Astrocyte (in vitro differentiated cells and primary cell): ENCODE data around the gene ST8SIA5. TPM values are rescaled to one million over a fixed set of nuclear protein-coding genes. Genes with fewer than 3 reads are reported as not detected.

Experiments
- DNase-seq: peaks from one replicate; pipeline ENCODE4 v3.0.0-alpha.2; 2010; ENCODE audit warnings: low read depth
- FAIRE-seq: peaks from 2 replicates; lab custom pipeline; 2011; peaks lifted over from hg19 to GRCh38; lab: Jason Lieb, UNC
- H2AFZ ChIP-seq: 2 replicates; pipeline ENCODE4 v1.6.0; 2012; ENCODE audit warnings: low read depth, low read length, inconsistent platforms
- H3K27ac ChIP-seq: 2 replicates; pipeline ENCODE4 v1.5.1; 2011; ENCODE audit warnings: low read depth, low read length, inconsistent platforms
- H3K27me3 ChIP-seq: 2 replicates; pipeline ENCODE4 v1.6.0; 2011; ENCODE audit warnings: low read length, inconsistent platforms; ENCODE audit not compliant: insufficient read depth
- H3K36me3 ChIP-seq: 2 replicates; pipeline ENCODE4 v1.5.1; 2011; ENCODE audit warnings: low read length, inconsistent platforms; ENCODE audit not compliant: insufficient read depth
- H3K4me1 ChIP-seq: 2 replicates; pipeline ENCODE4 v1.5.1; 2011; ENCODE audit warnings: low read length, inconsistent platforms; ENCODE audit not compliant: insufficient read depth
- H3K4me2 ChIP-seq: 2 replicates; pipeline ENCODE4 v1.6.0; 2012; ENCODE audit warnings: low read length, inconsistent platforms
- H3K4me3 ChIP-seq: 2 replicates; pipeline ENCODE4 v1.5.1; 2011; ENCODE audit warnings: low read depth, mild to moderate bottlenecking, low read length, inconsistent platforms; ENCODE audit not compliant: insufficient read depth
- H3K79me2 ChIP-seq: 2 replicates; pipeline ENCODE4 v1.6.0; 2012; ENCODE audit warnings: mild to moderate bottlenecking, low read length, inconsistent platforms; ENCODE audit not compliant: insufficient read depth
- H3K9ac ChIP-seq: 2 replicates; pipeline ENCODE4 v1.6.0; 2012; ENCODE audit warnings: mild to moderate bottlenecking, low read length, inconsistent platforms
- H3K9me3 ChIP-seq: 2 replicates; pipeline ENCODE4 v1.5.1; 2012; ENCODE audit warnings: low read depth, mild to moderate bottlenecking, low read length, inconsistent platforms; ENCODE audit not compliant: insufficient read depth
- H4K20me1 ChIP-seq: 2 replicates; pipeline ENCODE4 v1.6.0; 2012; ENCODE audit warnings: low read length, inconsistent platforms; ENCODE audit not compliant: insufficient read depth
- H3K27ac Mint-ChIP-seq: one replicate; pipeline ENCODE4 v1.8.0; 2021; ENCODE audit warnings: mild to moderate bottlenecking, mixed read lengths; ENCODE audit not compliant: unreplicated experiment
- H3K27me3 Mint-ChIP-seq: one replicate; pipeline ENCODE4 v1.8.0; 2021; ENCODE audit warnings: low read depth, mixed read lengths; ENCODE audit not compliant: unreplicated experiment
- H3K36me3 Mint-ChIP-seq: one replicate; pipeline ENCODE4 v1.8.0; 2021; ENCODE audit warnings: low read depth, mixed read lengths; ENCODE audit not compliant: unreplicated experiment
- H3K4me1 Mint-ChIP-seq: one replicate; pipeline ENCODE4 v1.8.0; 2021; ENCODE audit warnings: low read depth, mixed read lengths; ENCODE audit not compliant: unreplicated experiment
- H3K4me3 Mint-ChIP-seq: one replicate; pipeline ENCODE4 v1.8.0; 2021; ENCODE audit warnings: mild to moderate bottlenecking, moderate library complexity, mixed read lengths; ENCODE audit not compliant: unreplicated experiment
- H3K9me3 Mint-ChIP-seq: one replicate; pipeline ENCODE4 v1.8.0; 2021; ENCODE audit warnings: mild to moderate bottlenecking, mixed read lengths; ENCODE audit not compliant: unreplicated experiment
- EZH2 ChIP-seq: IDR thresholded peaks from 2 replicates; pipeline ENCODE4 v1.6.1; 2012; ENCODE audit warnings: mild to moderate bottlenecking, low read length, inconsistent platforms; ENCODE audit not compliant: insufficient read depth
- total RNA-seq: library from RNA; stranded (reverse); gene quantifications from 2 replicates; pipeline ENCODE4 v1.2.1, GENCODE V29; 2021
- TF ChIP-seq, protein P1 (sequence below): IDR thresholded peaks from 2 replicates; pipeline ENCODE4 v1.5.1; 2011; ENCODE audit warnings: low read depth, mild to moderate bottlenecking, inconsistent platforms, low read length, moderate library complexity; ENCODE audit not compliant: insufficient read depth

ST8SIA5 gene
- total RNA-seq, 1 donor from 2014 or later: 0.36 TPM

GRCh38 chr18:46728219-46728930 is 28.5 kb downstream of the ST8SIA5 start:
- no peak for TF ChIP-seq EZH2
- TF ChIP-seq, protein P1, sequence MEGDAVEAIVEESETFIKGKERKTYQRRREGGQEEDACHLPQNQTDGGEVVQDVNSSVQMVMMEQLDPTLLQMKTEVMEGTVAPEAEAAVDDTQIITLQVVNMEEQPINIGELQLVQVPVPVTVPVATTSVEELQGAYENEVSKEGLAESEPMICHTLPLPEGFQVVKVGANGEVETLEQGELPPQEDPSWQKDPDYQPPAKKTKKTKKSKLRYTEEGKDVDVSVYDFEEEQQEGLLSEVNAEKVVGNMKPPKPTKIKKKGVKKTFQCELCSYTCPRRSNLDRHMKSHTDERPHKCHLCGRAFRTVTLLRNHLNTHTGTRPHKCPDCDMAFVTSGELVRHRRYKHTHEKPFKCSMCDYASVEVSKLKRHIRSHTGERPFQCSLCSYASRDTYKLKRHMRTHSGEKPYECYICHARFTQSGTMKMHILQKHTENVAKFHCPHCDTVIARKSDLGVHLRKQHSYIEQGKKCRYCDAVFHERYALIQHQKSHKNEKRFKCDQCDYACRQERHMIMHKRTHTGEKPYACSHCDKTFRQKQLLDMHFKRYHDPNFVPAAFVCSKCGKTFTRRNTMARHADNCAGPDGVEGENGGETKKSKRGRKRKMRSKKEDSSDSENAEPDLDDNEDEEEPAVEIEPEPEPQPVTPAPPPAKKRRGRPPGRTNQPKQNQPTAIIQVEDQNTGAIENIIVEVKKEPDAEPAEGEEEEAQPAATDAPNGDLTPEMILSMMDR: no peak
- FAIRE-seq (no peak), DNase-seq (no peak)
- H3K4me3 ChIP-seq: no peak overlapping the region
- H3K9me3 ChIP-seq: peaks cover 3% of the 10 kb centered on the region
- H3K36me3 ChIP-seq: no peaks in the 10 kb centered on the region
- H3K4me2 ChIP-seq: no peak overlapping the region
- no peak overlapping the region for H2AFZ ChIP-seq
- Mint-ChIP-seq H3K27ac (no peak overlapping the region), H3K4me1 (no peaks in the 10 kb centered on the region), H3K36me3 (no peaks in the 10 kb centered on the region), H3K9me3 (peaks cover 15% of the 10 kb centered on the region), H3K27me3 (peaks cover 1% of the 10 kb centered on the region), H3K4me3 (no peak overlapping the region)
- H3K27ac ChIP-seq: no peak overlapping the region
- no peaks in the 10 kb centered on the region for H3K79me2 ChIP-seq
- no peak overlapping the region for H3K9ac ChIP-seq
- H3K4me1 ChIP-seq: no peaks in the 10 kb centered on the region
- H3K27me3 ChIP-seq: no peaks in the 10 kb centered on the region
- no peaks in the 10 kb centered on the region for H4K20me1 ChIP-seq

GRCh38 chr18:46727177-46727576 is 29.7 kb downstream of the ST8SIA5 start:
- TF ChIP-seq EZH2: no peak
- TF ChIP-seq, protein P1: no peak
- DNase-seq (no peak), FAIRE-seq (no peak)
- Mint-ChIP-seq H3K4me1 (no peaks in the 10 kb centered on the region), H3K27me3 (peaks cover 3% of the 10 kb centered on the region), H3K27ac (no peak overlapping the region), H3K4me3 (no peak overlapping the region), H3K36me3 (no peaks in the 10 kb centered on the region), H3K9me3 (peaks cover 15% of the 10 kb centered on the region)
- H3K9ac ChIP-seq: no peak overlapping the region
- no peaks in the 10 kb centered on the region for H4K20me1 ChIP-seq
- no peaks in the 10 kb centered on the region for H3K4me1 ChIP-seq
- H3K4me3 ChIP-seq: no peak overlapping the region
- H3K27me3 ChIP-seq: no peaks in the 10 kb centered on the region
- no peak overlapping the region for H3K27ac ChIP-seq
- H3K79me2 ChIP-seq: no peaks in the 10 kb centered on the region
- H3K9me3 ChIP-seq: peaks cover 3% of the 10 kb centered on the region
- H2AFZ ChIP-seq: no peak overlapping the region
- H3K4me2 ChIP-seq: no peak overlapping the region
- no peaks in the 10 kb centered on the region for H3K36me3 ChIP-seq

GRCh38 chr18:46725310-46725709 is 31.5 kb downstream of the ST8SIA5 start:
- peaks cover 2% of the 10 kb centered on the region for H3K4me1 ChIP-seq
- H3K9me3 ChIP-seq: peaks cover 3% of the 10 kb centered on the region
- H3K4me3 ChIP-seq: no peak overlapping the region
- Mint-ChIP-seq H3K9me3 (peaks cover 10% of the 10 kb centered on the region), H3K27me3 (peaks cover 8% of the 10 kb centered on the region), H3K4me1 (peaks cover 7% of the 10 kb centered on the region), H3K4me3 (no peak overlapping the region), H3K27ac (no peak overlapping the region), H3K36me3 (no peaks in the 10 kb centered on the region)
- no peak for TF ChIP-seq EZH2
- TF ChIP-seq, protein P1: no peak
- FAIRE-seq (no peak), DNase-seq (no peak)
- no peaks in the 10 kb centered on the region for H3K36me3 ChIP-seq
- no peak overlapping the region for H3K4me2 ChIP-seq
- no peak overlapping the region for H3K9ac ChIP-seq
- no peak overlapping the region for H2AFZ ChIP-seq
- no peaks in the 10 kb centered on the region for H3K27me3 ChIP-seq
- no peaks in the 10 kb centered on the region for H3K79me2 ChIP-seq
- no peak overlapping the region for H3K27ac ChIP-seq
- no peaks in the 10 kb centered on the region for H4K20me1 ChIP-seq
